K562 (cell line): ENCODE data around the gene TRPC4AP.

ENCODE experiments used
- ZNF23 ChIP-seq: fragments of 250-450 bp; sonication (Bioruptor Pico); IDR thresholded peaks from 2 replicates; pipeline ENCODE4 v1.4.0; 2020; ENCODE audit warnings: mild to moderate bottlenecking
- TF ChIP-seq, protein P1 (sequence below): sonication (generic); formaldehyde crosslinking; IDR thresholded peaks from 2 replicates; pipeline ENCODE4 v1.8.1; 2023; ENCODE audit warnings: mild to moderate bottlenecking, missing genetic modification reagents

DNA sequence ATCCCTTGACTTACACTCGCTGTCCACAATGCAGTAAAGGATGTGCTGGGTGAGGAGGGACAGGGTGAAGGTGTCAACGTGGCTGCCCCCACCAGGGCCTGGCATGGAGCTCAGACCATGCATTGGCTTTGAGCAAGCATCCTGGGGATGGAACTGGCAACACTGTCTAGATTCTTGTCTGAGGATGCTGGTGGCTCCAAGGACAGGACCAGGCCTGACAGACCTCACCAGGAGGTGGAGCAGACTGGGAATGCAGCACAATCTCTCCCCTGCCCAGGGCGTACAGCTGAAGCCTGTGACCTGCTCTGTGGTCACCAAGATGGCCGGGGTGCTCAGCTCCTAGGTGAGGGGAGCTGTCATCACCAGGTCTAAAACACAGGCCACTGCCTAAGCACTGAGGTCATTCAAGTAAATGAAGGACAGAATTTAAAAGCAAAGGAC is 86.1 kb downstream of the TRPC4AP start:
- no peak for TF ChIP-seq ZNF23
- TF ChIP-seq, protein P1, sequence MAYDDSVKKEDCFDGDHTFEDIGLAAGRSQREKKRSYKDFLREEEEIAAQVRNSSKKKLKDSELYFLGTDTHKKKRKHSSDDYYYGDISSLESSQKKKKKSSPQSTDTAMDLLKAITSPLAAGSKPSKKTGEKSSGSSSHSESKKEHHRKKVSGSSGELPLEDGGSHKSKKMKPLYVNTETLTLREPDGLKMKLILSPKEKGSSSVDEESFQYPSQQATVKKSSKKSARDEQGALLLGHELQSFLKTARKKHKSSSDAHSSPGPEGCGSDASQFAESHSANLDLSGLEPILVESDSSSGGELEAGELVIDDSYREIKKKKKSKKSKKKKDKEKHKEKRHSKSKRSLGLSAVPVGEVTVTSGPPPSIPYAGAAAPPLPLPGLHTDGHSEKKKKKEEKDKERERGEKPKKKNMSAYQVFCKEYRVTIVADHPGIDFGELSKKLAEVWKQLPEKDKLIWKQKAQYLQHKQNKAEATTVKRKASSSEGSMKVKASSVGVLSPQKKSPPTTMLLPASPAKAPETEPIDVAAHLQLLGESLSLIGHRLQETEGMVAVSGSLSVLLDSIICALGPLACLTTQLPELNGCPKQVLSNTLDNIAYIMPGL (CRISPR knock-in tag) = no peak
